ENCODE results near the gene ARL6IP6. TPM values are rescaled to one million over a fixed set of nuclear protein-coding genes. Genes with fewer than 3 reads are reported as not detected.
"Not testable (repeated sequence)": the region's sequence is repeated elsewhere in the genome, so short reads cannot be mapped to it uniquely, and the experiment has no call there.

Gene ARL6IP6
- total RNA-seq, 1 experiment from 2014 or later, result 41.4 TPM

- CTCF ChIA-PET, result no interaction called here
- H3K36me3 Mint-ChIP-seq (ENCODE audit: insufficient read depth, unreplicated experiment), result peaks cover 29% of the 10 kb centered on the region
- no peak for DNase-seq
Measured at GRCh38 chr2:152723918-152724317, 5.5 kb downstream of the ARL6IP6 start.

DNA sequence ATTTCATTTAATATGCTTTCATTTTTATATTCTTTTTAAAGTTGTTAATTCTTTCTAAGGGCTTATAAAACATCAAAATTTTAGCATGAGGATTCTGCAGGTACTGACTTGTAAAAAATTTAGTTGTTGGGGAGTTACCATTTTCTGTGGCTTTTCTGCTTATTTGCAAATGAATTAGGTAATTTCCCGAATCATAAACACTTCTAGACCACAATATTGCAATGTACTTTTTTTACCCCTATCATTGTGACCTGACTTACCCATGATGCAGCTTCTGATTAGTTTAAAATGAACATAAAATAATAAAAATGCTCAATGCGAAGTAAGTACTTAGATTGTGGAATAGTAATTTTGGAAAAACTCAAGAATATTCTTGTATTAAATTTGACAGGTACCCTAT lies 11.4 kb downstream of the ARL6IP6 start:
- CTCF ChIA-PET, result no interaction called here
- Mint-ChIP-seq H3K9me3 (ENCODE audit: unreplicated experiment) (no peaks in the 10 kb centered on the region), H3K27me3 (ENCODE audit: insufficient read depth, unreplicated experiment) (no peaks in the 10 kb centered on the region), H3K4me3 (ENCODE audit: unreplicated experiment) (no peak overlapping the region), H3K4me1 (ENCODE audit: low read depth, unreplicated experiment) (peaks cover 7% of the 10 kb centered on the region), H3K27ac (ENCODE audit: unreplicated experiment) (no peak overlapping the region), H3K36me3 (ENCODE audit: insufficient read depth, unreplicated experiment) (peaks cover under 1% of the 10 kb centered on the region)
- no TSS peak for BruUV-seq (replicated peaks)
- POLR2A ChIA-PET, result interaction anchor here (1.1 kb wide), 1 partner anchor 12 kb away, joined by 5 read pairs; the partner anchor contains the start of gene PRPF40A
- H3K4me3 ChIP-seq (ENCODE audit: low read depth, low read length), result no peak overlapping the region
- no peak for DNase-seq
- H3K4me1 ChIP-seq, result no peaks in the 10 kb centered on the region
- TF ChIP-seq, protein P1, sequence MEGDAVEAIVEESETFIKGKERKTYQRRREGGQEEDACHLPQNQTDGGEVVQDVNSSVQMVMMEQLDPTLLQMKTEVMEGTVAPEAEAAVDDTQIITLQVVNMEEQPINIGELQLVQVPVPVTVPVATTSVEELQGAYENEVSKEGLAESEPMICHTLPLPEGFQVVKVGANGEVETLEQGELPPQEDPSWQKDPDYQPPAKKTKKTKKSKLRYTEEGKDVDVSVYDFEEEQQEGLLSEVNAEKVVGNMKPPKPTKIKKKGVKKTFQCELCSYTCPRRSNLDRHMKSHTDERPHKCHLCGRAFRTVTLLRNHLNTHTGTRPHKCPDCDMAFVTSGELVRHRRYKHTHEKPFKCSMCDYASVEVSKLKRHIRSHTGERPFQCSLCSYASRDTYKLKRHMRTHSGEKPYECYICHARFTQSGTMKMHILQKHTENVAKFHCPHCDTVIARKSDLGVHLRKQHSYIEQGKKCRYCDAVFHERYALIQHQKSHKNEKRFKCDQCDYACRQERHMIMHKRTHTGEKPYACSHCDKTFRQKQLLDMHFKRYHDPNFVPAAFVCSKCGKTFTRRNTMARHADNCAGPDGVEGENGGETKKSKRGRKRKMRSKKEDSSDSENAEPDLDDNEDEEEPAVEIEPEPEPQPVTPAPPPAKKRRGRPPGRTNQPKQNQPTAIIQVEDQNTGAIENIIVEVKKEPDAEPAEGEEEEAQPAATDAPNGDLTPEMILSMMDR (IDR thresholded peaks at IDR 0.05; ENCODE audit: insufficient read depth in 1 of 2, low read depth in 1 of 2, low read length in 1 of 2, severe bottlenecking in 1 of 2, unreplicated experiment in 1 of 2), result no peak
- intact Hi-C loops (cut with micrococcal nuclease; ENCODE audit: unreplicated experiment), result no loop called here
- H3K36me3 ChIP-seq (ENCODE audit: control insufficient read depth, insufficient read depth, low read length), result no peaks in the 10 kb centered on the region
- H3K9me3 ChIP-seq, result no peaks in the 10 kb centered on the region
- H3K27me3 ChIP-seq (replicated peaks; ENCODE audit: control insufficient read depth, insufficient read depth, low read length), result no peaks in the 10 kb centered on the region

More at GRCh38 chr2:152723918-152724317, 5.5 kb downstream of the ARL6IP6 start:
- Mint-ChIP-seq H3K4me1 (ENCODE audit: low read depth, unreplicated experiment) (peaks cover 22% of the 10 kb centered on the region), H3K27me3 (ENCODE audit: insufficient read depth, unreplicated experiment) (no peaks in the 10 kb centered on the region), H3K4me3 (ENCODE audit: unreplicated experiment) (no peak overlapping the region), H3K27ac (ENCODE audit: unreplicated experiment) (no peak overlapping the region), H3K9me3 (ENCODE audit: unreplicated experiment) (no peaks in the 10 kb centered on the region)
- Histone ChIP-seq H3K36me3 (ENCODE audit: control insufficient read depth, insufficient read depth, low read length) (no peaks in the 10 kb centered on the region), H3K4me3 (ENCODE audit: low read depth, low read length) (no peak overlapping the region), H3K4me1 (peaks cover 15% of the 10 kb centered on the region; the same call in 1 of the 2 replicates), H3K9me3 (no peaks in the 10 kb centered on the region), H3K27me3 (replicated peaks; ENCODE audit: control insufficient read depth, insufficient read depth, low read length) (no peaks in the 10 kb centered on the region)
- POLR2A ChIA-PET, result no interaction called here
- intact Hi-C loops (cut with micrococcal nuclease; ENCODE audit: unreplicated experiment), result loop anchor here (5.0 kb wide), 1 partner anchor 552 kb away; no protein-coding TSS in a partner anchor
- BruUV-seq (replicated peaks), result no TSS peak
- TF ChIP-seq, protein P1 (IDR thresholded peaks at IDR 0.05; ENCODE audit: insufficient read depth in 1 of 2, low read depth in 1 of 2, low read length in 1 of 2, severe bottlenecking in 1 of 2, unreplicated experiment in 1 of 2), result no peak

- Histone ChIP-seq H3K4me1 (no peaks in the 10 kb centered on the region), H3K27me3 (replicated peaks; ENCODE audit: control insufficient read depth, insufficient read depth, low read length) (no peaks in the 10 kb centered on the region), H3K4me3 (ENCODE audit: low read depth, low read length) (no peak overlapping the region), H3K36me3 (ENCODE audit: control insufficient read depth, insufficient read depth, low read length) (no peaks in the 10 kb centered on the region), H3K9me3 (no peaks in the 10 kb centered on the region)
- ChIA-PET POLR2A (interaction anchor here (1.0 kb wide), 1 partner anchor 14 kb away, joined by 7 read pairs; the partner anchor contains the start of gene PRPF40A), CTCF (interaction anchor here (0.6 kb wide), 2 partner anchors 14 to 94 kb away, joined by 5 read pairs; partner anchors contain the start of gene PRPF40A)
- no peak overlapping the region for H3K4me3 Mint-ChIP-seq (ENCODE audit: unreplicated experiment)
- H3K4me1 Mint-ChIP-seq (ENCODE audit: low read depth, unreplicated experiment), result peaks cover 7% of the 10 kb centered on the region
- no TSS peak for BruUV-seq (replicated peaks)
- no peaks in the 10 kb centered on the region for H3K36me3 Mint-ChIP-seq (ENCODE audit: insufficient read depth, unreplicated experiment)
- DNase-seq, result peak in 1 of 2 experiments; percentile 9
- no peaks in the 10 kb centered on the region for H3K9me3 Mint-ChIP-seq (ENCODE audit: unreplicated experiment)
- H3K27me3 Mint-ChIP-seq (ENCODE audit: insufficient read depth, unreplicated experiment), result no peaks in the 10 kb centered on the region
- intact Hi-C loops (cut with micrococcal nuclease; ENCODE audit: unreplicated experiment), result loop anchor here (1.0 kb wide), 1 partner anchor 13 kb away; the partner anchor contains the start of gene PRPF40A
- no peak overlapping the region for H3K27ac Mint-ChIP-seq (ENCODE audit: unreplicated experiment)
- TF ChIP-seq, protein P1 (IDR thresholded peaks at IDR 0.05; ENCODE audit: insufficient read depth in 1 of 2, low read depth in 1 of 2, low read length in 1 of 2, severe bottlenecking in 1 of 2, unreplicated experiment in 1 of 2), result no peak
Measured at GRCh38 chr2:152730591-152731333, 12.3 kb downstream of the ARL6IP6 start.

GRCh38 chr2:152737509-152737908 lies 19.1 kb downstream of the ARL6IP6 start:
- intact Hi-C loops (cut with micrococcal nuclease; ENCODE audit: unreplicated experiment); H3K9me3 Mint-ChIP-seq (ENCODE audit: unreplicated experiment); H3K36me3 ChIP-seq (ENCODE audit: control insufficient read depth, insufficient read depth, low read length); DNase-seq; H3K9me3 ChIP-seq; H3K4me1 ChIP-seq; H3K27ac Mint-ChIP-seq (ENCODE audit: unreplicated experiment); POLR2A ChIA-PET; CTCF ChIA-PET; H3K27me3 Mint-ChIP-seq (ENCODE audit: insufficient read depth, unreplicated experiment); BruUV-seq (replicated peaks); H3K27me3 ChIP-seq (replicated peaks; ENCODE audit: control insufficient read depth, insufficient read depth, low read length); H3K4me1 Mint-ChIP-seq (ENCODE audit: low read depth, unreplicated experiment); H3K4me3 ChIP-seq (ENCODE audit: low read depth, low read length); H3K4me3 Mint-ChIP-seq (ENCODE audit: unreplicated experiment): not testable (repeated sequence)
- peaks cover 25% of the 10 kb centered on the region for H3K36me3 Mint-ChIP-seq (ENCODE audit: insufficient read depth, unreplicated experiment)
